Loucy (cell line): ENCODE data around the gene EEFSEC.

ENCODE experiments used
- H2AFZ ChIP-seq: fragments of 200-600 bp; sonication (generic); 2 replicates; pipeline ENCODE4 v1.6.0; 2016; ENCODE audit warnings: antibody characterized with exemption, mild to moderate bottlenecking, low read length, moderate library complexity
- H3F3A ChIP-seq: fragments of 200-600 bp; 2 replicates; pipeline ENCODE4 v1.6.0; 2016; ENCODE audit warnings: antibody characterized with exemption, low read depth, mild to moderate bottlenecking
- H3K27me3 ChIP-seq: fragments of 200-600 bp; sonication (generic); 2 replicates; pipeline ENCODE4 v1.6.1; 2014; ENCODE audit warnings: low read length, mild to moderate bottlenecking; ENCODE audit not compliant: insufficient read depth, poor library complexity, severe bottlenecking
- H3K36me3 ChIP-seq: fragments of 200-600 bp; sonication (generic); 2 replicates; pipeline ENCODE4 v1.6.1; 2016; ENCODE audit warnings: low read length; ENCODE audit not compliant: insufficient read depth
- H3K4me1 ChIP-seq: fragments of 200-600 bp; sonication (generic); 2 replicates; pipeline ENCODE4 v1.5.1; 2014; ENCODE audit warnings: low read length, mild to moderate bottlenecking; ENCODE audit not compliant: insufficient read depth, poor library complexity, severe bottlenecking
- H3K4me2 ChIP-seq: fragments of 200-600 bp; sonication (generic); 2 replicates; pipeline ENCODE4 v1.6.0; 2014; ENCODE audit warnings: antibody characterized with exemption, low read length, low read depth, mild to moderate bottlenecking; ENCODE audit not compliant: poor library complexity, severe bottlenecking
- H3K4me3 ChIP-seq: fragments of 200-600 bp; sonication (generic); 2 replicates; pipeline ENCODE4 v1.5.1; 2014; ENCODE audit warnings: low read length, mild to moderate bottlenecking, mixed read lengths; ENCODE audit not compliant: poor library complexity, severe bottlenecking
- H3K79me2 ChIP-seq: fragments of 200-600 bp; sonication (generic); 2 replicates; pipeline ENCODE4 v1.6.1; 2014; ENCODE audit warnings: low read length; ENCODE audit not compliant: insufficient read depth
- H3K9ac ChIP-seq: fragments of 200-600 bp; sonication (generic); 2 replicates; pipeline ENCODE4 v1.6.0; 2014; ENCODE audit warnings: mild to moderate bottlenecking, low read depth, low read length, moderate library complexity; ENCODE audit not compliant: poor library complexity, severe bottlenecking
- H3K9me2 ChIP-seq: fragments of 200-600 bp; sonication (generic); replicated peaks from 2 replicates; pipeline ENCODE4 v1.6.1; 2016; ENCODE audit warnings: low read depth, low read length, mixed read lengths
- H3K9me3 ChIP-seq: fragments of 200-600 bp; sonication (generic); 2 replicates; pipeline ENCODE4 v1.6.1; 2014; ENCODE audit warnings: mild to moderate bottlenecking, antibody characterized with exemption, low read length, low read depth; ENCODE audit not compliant: insufficient read depth
- H4K20me1 ChIP-seq: fragments of 200-600 bp; sonication (generic); 2 replicates; pipeline ENCODE4 v1.6.0; 2014; ENCODE audit warnings: antibody characterized with exemption, low read length, mild to moderate bottlenecking; ENCODE audit not compliant: insufficient read depth, poor library complexity, severe bottlenecking
- EZH2phosphoT487 ChIP-seq: fragments of 200-600 bp; IDR thresholded peaks from 2 replicates; pipeline ENCODE4 v1.6.1; 2018; ENCODE audit warnings: antibody characterized with exemption, mild to moderate bottlenecking, moderate library complexity, borderline replicate concordance
- TF ChIP-seq, protein P1 (sequence below): fragments of 200-600 bp; sonication (generic); conservative IDR thresholded peaks from 2 replicates; pipeline ENCODE4 v1.5.1; 2014; ENCODE audit warnings: mild to moderate bottlenecking, antibody characterized with exemption, low read length

Gene EEFSEC

DNA sequence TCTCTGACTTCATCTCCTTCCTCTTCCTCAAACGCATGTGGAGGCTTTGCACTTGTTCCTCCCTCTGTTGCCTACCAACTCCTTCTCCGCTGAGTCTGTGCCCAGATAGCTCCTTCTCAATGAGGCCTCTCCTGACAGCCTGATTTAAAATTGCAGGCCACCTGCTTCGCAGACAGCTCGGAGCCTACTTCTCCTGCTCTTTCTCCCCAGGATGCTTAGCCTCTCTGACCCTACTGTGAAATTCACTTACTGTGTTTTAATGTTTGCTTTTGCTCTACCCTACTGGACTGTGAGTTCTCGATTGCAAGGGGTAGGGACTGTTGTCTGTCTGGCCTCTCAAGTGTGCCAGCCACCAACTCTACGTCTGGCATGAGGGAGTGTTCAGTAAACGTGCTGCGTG, 83.4 kb downstream of the EEFSEC start:
- Histone ChIP-seq H3K4me3 (no peak overlapping the region), H3K79me2 (peaks cover 3% of the 10 kb centered on the region; the same call in 1 of the 2 replicates), H3K9me2 (no peaks in the 10 kb centered on the region), H3F3A (no peaks in the 10 kb centered on the region), H3K27me3 (no peaks in the 10 kb centered on the region), H2AFZ (no peak overlapping the region), H3K9ac (no peak overlapping the region), H4K20me1 (no peaks in the 10 kb centered on the region), H3K9me3 (no peaks in the 10 kb centered on the region), H3K4me1 (no peaks in the 10 kb centered on the region), H3K4me2 (no peak overlapping the region), H3K36me3 (no peaks in the 10 kb centered on the region)
- TF ChIP-seq, protein P1, sequence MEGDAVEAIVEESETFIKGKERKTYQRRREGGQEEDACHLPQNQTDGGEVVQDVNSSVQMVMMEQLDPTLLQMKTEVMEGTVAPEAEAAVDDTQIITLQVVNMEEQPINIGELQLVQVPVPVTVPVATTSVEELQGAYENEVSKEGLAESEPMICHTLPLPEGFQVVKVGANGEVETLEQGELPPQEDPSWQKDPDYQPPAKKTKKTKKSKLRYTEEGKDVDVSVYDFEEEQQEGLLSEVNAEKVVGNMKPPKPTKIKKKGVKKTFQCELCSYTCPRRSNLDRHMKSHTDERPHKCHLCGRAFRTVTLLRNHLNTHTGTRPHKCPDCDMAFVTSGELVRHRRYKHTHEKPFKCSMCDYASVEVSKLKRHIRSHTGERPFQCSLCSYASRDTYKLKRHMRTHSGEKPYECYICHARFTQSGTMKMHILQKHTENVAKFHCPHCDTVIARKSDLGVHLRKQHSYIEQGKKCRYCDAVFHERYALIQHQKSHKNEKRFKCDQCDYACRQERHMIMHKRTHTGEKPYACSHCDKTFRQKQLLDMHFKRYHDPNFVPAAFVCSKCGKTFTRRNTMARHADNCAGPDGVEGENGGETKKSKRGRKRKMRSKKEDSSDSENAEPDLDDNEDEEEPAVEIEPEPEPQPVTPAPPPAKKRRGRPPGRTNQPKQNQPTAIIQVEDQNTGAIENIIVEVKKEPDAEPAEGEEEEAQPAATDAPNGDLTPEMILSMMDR = no peak

- H3K9me2 ChIP-seq = no peaks in the 10 kb centered on the region
- no peaks in the 10 kb centered on the region for H3K27me3 ChIP-seq
- H3K9ac ChIP-seq = no peak overlapping the region
- TF ChIP-seq, protein P1 = no peak
- no peak for TF ChIP-seq EZH2phosphoT487
- no peak overlapping the region for H3K4me3 ChIP-seq
- no peak overlapping the region for H3K4me2 ChIP-seq
- no peaks in the 10 kb centered on the region for H3K36me3 ChIP-seq
- peaks cover 3% of the 10 kb centered on the region; the same call in 1 of the 2 replicates for H3K79me2 ChIP-seq
- H3K9me3 ChIP-seq = no peaks in the 10 kb centered on the region
- H4K20me1 ChIP-seq = no peaks in the 10 kb centered on the region
- H3K4me1 ChIP-seq = peaks cover under 1% of the 10 kb centered on the region
- H3F3A ChIP-seq = no peaks in the 10 kb centered on the region
- no peak overlapping the region for H2AFZ ChIP-seq
Measured at GRCh38 chr3:128237348-128238183, 84.3 kb downstream of the EEFSEC start.

GRCh38 chr3:128238184-128238489, 84.9 kb downstream of the EEFSEC start:
- TF ChIP-seq, protein P1 = no peak
- TF ChIP-seq EZH2phosphoT487 = no peak
- Histone ChIP-seq H4K20me1 (no peaks in the 10 kb centered on the region), H3F3A (no peaks in the 10 kb centered on the region), H3K9me3 (no peaks in the 10 kb centered on the region), H3K9ac (no peak overlapping the region), H3K36me3 (no peaks in the 10 kb centered on the region), H3K79me2 (peaks cover 3% of the 10 kb centered on the region; the same call in 1 of the 2 replicates), H2AFZ (no peak overlapping the region), H3K4me1 (peaks cover 6% of the 10 kb centered on the region), H3K27me3 (no peaks in the 10 kb centered on the region), H3K9me2 (no peaks in the 10 kb centered on the region), H3K4me3 (no peak overlapping the region), H3K4me2 (no peak overlapping the region)
